Fibroblast of mammary gland (primary cell): ENCODE measurements around the gene ATG16L2.

Source experiments
- DNase-seq: peaks from one replicate; pipeline ENCODE4 v3.0.0-alpha.2; 2010; ENCODE audit warnings: low read depth
- H3K4me3 ChIP-seq: 2 replicates; pipeline ENCODE4 v1.5.1; 2011; ENCODE audit warnings: low read depth, mild to moderate bottlenecking, low read length, moderate library complexity; ENCODE audit not compliant: control insufficient read depth
- CTCF ChIP-seq: conservative IDR thresholded peaks from 2 replicates; pipeline ENCODE4 v1.5.1; 2011; ENCODE audit warnings: low read depth, low read length, inconsistent platforms; ENCODE audit not compliant: control insufficient read depth, insufficient read depth

The ATG16L2 gene

DNA sequence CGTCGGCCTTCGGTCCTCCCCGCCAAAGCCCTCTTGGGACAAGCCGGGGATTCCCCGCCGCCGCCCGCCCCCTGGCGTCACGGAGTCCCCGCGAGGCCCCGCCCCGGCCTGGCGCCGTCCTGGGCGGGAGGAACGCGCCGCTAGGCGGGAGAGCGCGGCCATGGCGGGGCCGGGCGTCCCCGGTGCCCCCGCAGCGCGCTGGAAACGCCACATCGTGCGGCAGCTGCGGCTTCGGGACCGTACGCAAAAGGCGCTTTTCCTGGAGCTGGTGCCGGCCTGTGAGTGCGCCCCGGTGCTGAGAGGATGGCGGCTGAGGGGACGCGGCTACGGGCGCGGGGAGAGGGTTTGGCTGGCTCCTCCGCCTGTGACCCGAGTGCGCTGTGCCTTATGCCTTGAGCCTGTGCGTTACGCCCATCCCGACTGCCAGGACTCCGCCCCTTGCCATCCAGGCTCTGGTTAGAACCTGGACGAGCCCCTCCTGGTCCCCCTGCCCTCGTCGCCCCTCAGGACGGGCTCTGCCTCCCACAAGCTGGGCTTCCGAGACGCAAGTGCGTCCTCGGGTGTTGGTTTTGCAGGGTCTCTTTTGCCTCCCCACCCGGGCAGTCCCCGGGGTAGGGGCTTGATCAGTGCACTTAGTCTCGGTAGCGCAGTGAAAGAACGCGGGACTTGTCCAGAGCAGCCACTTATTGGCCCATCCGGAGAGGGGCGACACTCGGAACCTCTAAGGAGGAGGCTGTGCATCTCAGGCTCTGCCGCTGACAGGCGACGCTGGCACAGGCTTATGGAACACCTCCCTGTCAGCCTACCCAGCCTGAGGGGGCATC lies at the start of gene ATG16L2:
Gene ATG16L2, plus strand, starts transcription at position 126 of the 824 bp plus-strand sequence. Its CDS starts 35 bp downstream, at position 161.
- H3K4me3 ChIP-seq = peak within 1 kb of the TSS; percentile 84
- no peak for TF ChIP-seq CTCF
- peak; percentile 70 for DNase-seq

DNA sequence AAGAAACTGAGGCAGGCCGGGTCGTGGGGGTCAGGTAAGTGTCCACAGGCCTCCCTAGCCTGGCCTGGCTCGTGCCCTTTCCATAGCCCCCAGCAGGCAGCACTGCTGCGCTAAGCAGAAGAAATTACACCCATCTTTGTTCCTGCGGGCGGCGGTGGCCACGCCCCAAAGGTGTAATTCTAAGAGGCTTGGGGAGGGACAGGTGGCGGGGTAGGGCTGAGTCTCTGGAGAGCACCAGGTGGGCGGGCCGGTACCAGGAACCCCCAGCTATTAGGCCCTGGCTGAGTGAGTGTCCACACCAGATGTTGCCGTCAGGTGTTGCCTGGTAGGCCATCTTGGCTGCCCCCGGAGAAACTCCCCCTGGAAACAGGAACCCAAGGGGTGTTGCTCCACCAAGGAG lies 49.7 kb upstream of the ATG16L2 start:
- no peak for TF ChIP-seq CTCF
- H3K4me3 ChIP-seq = no peak overlapping the region
- DNase-seq = no peak

DNA sequence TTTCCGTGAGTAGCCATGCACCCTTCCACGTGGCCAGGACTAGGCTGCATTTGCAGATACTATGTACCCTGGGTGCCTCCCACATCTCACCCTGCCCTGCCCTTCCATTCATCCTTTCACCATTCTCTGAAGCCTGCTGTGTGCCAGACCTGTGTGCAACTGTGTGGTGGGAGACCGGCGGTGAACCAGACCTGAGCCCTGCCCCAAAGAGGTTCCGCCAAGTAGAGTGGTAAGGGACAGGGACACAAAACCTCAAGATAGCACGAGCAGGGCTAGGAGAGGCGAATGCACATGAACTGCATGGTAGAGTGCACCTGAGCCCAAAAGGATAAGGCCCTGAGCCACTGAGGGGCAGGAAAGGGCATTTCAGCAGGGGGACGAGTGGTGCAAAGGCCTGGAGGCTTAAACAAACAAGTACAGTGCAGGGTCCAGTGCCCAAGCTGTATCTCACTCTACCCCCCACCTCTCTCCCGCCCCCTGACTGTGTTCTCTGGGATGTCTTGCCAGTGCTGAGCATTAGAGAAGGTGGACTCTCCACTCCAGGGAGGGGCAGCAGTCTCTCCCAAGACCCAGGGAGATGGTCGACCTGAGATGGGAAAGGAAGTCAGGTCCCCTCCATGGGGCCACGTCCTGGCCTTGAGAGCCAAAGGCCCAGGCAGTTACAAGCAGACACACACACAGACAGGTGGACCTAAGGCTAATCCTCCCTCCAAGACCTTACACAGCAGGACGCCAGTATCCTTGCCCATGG lies 47.9 kb upstream of the ATG16L2 start:
- no peak for TF ChIP-seq CTCF

GRCh38 chr11:72767203-72768062 lies 46.8 kb upstream of the ATG16L2 start:
- TF ChIP-seq CTCF = no peak
- DNase-seq = no peak
- H3K4me3 ChIP-seq = no peak overlapping the region

More for the DNA sequence above, 47.9 kb upstream of the ATG16L2 start:
- H3K4me3 ChIP-seq = no peak overlapping the region
- DNase-seq = no peak

DNA sequence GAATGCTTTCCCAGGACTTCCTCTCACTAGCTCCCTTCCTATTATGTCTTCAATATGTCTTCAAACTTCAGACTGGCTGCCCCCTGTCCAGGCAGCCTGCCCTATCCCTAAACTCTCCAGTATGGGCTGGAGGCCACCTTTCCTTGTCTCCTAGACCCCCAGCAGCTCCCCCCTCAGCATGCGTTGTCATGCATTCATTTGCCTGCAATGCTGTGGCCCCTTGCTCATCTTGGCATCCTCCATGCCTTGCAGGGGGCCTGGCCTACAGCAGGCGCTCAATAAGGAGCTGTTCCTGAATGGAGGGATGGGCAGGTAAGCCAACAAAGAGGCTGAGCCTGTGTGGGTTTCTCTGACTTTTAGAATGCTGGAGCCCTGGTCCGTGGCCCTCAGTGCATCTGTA lies 45.6 kb upstream of the ATG16L2 start:
- no peak for TF ChIP-seq CTCF
- H3K4me3 ChIP-seq = no peak overlapping the region
- DNase-seq = no peak

GRCh38 chr11:72769680-72770079 lies 44.5 kb upstream of the ATG16L2 start:
- DNase-seq = no peak
- no peak for TF ChIP-seq CTCF

More at GRCh38 chr11:72769680-72770079, 44.5 kb upstream of the ATG16L2 start:
- H3K4me3 ChIP-seq = no peak overlapping the region
